Upper lobe of left lung (tissue), 4 donors: Measurements from ENCODE around the gene ATXN1.

Experiments used
- CTCF ChIP-seq, 6 experiments: fragments of 450-650 bp in 4 of 6; fragments of 200-600 bp in 2 of 6; sonication (generic) in 2 of 6; IDR thresholded peaks; one replicate each; pipeline ENCODE4 v1.5.1; 2016 to 2019; ENCODE audit warnings: antibody characterized with exemption in 6 of 6
- EP300 ChIP-seq, 4 donors: sonication (generic); formaldehyde crosslinking; IDR thresholded peaks; one replicate each; pipeline ENCODE4 v1.5.1; 2017; ENCODE audit warnings: antibody characterized with exemption in 4 of 4, control low read depth in 2 of 4
- POLR2A ChIP-seq, 4 donors: fragments of 450-650 bp; IDR thresholded peaks; one replicate each; pipeline ENCODE4 v1.5.1; 2016 to 2017; ENCODE audit warnings: antibody characterized with exemption in 4 of 4, mild to moderate bottlenecking in 2 of 4
- POLR2AphosphoS5 ChIP-seq, 2 donors: sonication (generic); formaldehyde crosslinking; IDR thresholded peaks; one replicate each; pipeline ENCODE4 v1.5.1; 2017; ENCODE audit warnings: antibody characterized with exemption in 2 of 2

DNA sequence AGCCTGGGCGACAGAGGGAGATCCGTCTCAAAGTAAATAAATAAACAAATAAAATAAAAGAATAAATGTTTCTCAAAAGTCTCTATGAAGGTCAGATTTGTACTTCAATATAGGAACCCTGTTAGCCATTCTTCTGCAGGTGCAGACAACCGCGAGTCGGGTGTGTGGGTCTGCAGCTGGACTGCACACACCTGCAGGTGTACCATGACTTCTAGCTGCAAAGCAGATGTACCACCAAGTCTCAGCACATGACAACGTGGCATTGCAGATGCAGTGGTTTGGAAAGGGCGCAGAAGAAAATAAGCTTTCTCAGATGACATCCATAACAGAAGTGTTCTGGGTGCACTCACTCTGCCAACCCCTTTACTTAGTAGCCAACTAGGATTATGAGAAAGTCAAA lies 239.7 kb downstream of the ATXN1 start:
- TF ChIP-seq POLR2A (IDR thresholded peaks at IDR 0.05) (no peak), CTCF (IDR thresholded peaks at IDR 0.05) (no peak), POLR2AphosphoS5 (IDR thresholded peaks at IDR 0.05) (no peak), EP300 (IDR thresholded peaks at IDR 0.05) (no peak)
